Measurements from ENCODE around the gene TEDC1. TPM values are rescaled to one million over a fixed set of nuclear protein-coding genes. Genes with fewer than 3 reads are reported as not detected.

The TEDC1 gene
- total RNA-seq, 1 donor from 2014 or later: 13.6 TPM

DNA sequence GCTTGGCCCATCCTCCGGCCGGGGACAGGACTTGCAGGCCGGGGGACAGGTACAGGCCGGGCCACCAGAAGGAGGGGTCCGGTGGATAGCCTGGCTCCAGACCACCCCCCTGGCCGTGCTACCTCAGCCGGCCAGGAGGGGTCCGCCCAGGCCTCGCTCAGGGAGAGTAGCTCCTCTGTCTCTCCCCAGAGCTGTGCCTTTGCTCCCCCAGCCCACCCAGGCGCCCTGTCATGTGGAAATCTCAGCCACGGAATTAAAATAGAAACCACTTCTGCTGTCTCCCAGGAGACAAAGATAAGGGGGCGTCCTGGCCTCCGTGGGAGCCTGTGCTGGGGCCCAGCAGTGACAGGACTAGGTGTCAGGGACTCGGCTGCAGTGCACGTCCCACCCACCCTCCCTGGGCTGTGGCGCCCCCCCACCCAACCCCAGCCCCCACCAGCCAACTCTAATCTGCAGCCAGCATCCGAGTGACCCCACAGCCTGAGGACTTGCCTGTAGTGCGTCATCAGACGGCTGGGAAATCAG lies 19.7 kb upstream of the TEDC1 start:
- H3K4me3 Mint-ChIP-seq: no peak overlapping the region
- H3K4me1 Mint-ChIP-seq: peaks cover 9% of the 10 kb centered on the region

DNA sequence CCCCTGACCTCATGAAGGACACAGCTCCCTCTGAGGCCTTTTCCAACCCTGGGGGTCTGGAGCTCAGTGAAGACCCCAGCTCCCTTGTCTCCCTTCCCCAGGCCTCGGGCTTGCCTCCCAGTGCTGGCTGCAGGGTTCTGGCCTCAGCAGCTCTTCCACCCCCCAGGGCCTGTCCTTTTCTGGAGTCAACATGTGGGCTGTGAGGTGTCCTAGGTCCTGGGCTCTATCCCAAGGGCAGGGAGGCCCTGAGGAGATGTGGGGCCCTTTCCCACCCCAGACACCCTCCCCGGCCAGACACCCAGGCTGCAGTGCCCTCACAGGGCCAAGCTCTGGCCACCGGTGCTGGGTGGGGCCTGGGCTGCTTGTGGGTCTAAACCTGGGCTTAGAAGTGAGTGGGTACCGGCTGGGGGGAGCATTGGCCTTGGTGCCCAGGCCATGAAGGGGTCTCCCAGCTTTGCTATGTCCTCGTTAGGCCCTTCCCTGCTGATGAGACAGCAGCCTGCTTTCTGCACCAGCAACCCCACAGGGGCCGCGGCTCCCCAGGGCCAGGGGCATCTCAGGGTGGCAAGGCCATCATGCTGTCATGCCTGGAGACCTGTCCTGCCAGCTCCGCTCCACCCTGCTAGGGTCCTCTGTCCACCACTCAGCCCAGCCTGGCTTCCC lies 19.1 kb upstream of the TEDC1 start:
- peaks cover 13% of the 10 kb centered on the region for H3K4me1 Mint-ChIP-seq
- no peak for DNase-seq (ENCODE audit: low spot score in 2 of 2, unreplicated experiment in 2 of 2)
- H3K4me3 Mint-ChIP-seq: no peak overlapping the region
- no peak overlapping the region for H3K27ac Mint-ChIP-seq
- peaks cover 11% of the 10 kb centered on the region for H3K27me3 Mint-ChIP-seq (ENCODE audit: low read depth)
- TF ChIP-seq, protein P1, sequence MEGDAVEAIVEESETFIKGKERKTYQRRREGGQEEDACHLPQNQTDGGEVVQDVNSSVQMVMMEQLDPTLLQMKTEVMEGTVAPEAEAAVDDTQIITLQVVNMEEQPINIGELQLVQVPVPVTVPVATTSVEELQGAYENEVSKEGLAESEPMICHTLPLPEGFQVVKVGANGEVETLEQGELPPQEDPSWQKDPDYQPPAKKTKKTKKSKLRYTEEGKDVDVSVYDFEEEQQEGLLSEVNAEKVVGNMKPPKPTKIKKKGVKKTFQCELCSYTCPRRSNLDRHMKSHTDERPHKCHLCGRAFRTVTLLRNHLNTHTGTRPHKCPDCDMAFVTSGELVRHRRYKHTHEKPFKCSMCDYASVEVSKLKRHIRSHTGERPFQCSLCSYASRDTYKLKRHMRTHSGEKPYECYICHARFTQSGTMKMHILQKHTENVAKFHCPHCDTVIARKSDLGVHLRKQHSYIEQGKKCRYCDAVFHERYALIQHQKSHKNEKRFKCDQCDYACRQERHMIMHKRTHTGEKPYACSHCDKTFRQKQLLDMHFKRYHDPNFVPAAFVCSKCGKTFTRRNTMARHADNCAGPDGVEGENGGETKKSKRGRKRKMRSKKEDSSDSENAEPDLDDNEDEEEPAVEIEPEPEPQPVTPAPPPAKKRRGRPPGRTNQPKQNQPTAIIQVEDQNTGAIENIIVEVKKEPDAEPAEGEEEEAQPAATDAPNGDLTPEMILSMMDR (IDR thresholded peaks at IDR 0.05; ENCODE audit: unreplicated experiment): no peak
- no peaks in the 10 kb centered on the region for H3K9me3 Mint-ChIP-seq
- no peaks in the 10 kb centered on the region for H3K36me3 Mint-ChIP-seq

More for the DNA sequence above, 19.7 kb upstream of the TEDC1 start:
- no peak for DNase-seq (ENCODE audit: low spot score in 2 of 2, unreplicated experiment in 2 of 2)
- TF ChIP-seq, protein P1 (IDR thresholded peaks at IDR 0.05; ENCODE audit: unreplicated experiment): peak; percentile 34
- Mint-ChIP-seq H3K27me3 (ENCODE audit: low read depth) (peaks cover 7% of the 10 kb centered on the region), H3K27ac (no peak overlapping the region), H3K36me3 (no peaks in the 10 kb centered on the region), H3K9me3 (no peaks in the 10 kb centered on the region)

DNA sequence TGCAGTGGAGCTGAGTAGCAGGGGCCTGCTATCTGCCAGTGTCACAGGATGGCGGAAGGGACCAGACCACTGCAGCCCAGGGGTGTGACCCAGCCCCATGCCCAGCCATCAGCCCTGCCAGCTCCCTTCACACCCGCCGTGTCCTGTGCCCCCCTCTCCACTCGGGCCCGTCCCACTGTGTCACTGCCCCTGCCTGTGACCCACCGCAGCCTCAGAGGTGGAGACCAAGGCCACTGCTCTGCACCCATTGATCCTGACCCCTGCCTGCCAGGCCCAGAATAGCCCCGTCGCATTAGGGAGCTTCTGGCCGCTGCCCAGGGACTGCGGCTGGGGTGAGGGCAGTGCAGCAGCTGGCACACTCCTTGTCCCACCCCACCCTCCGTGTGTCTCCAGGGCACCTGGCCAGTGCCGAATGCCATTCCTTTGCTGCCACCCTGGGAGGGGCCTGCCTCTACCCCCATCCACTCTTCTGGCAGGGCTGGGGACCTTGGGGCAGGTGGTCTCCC lies 18.5 kb upstream of the TEDC1 start:
- H3K4me3 Mint-ChIP-seq: no peak overlapping the region

DNA sequence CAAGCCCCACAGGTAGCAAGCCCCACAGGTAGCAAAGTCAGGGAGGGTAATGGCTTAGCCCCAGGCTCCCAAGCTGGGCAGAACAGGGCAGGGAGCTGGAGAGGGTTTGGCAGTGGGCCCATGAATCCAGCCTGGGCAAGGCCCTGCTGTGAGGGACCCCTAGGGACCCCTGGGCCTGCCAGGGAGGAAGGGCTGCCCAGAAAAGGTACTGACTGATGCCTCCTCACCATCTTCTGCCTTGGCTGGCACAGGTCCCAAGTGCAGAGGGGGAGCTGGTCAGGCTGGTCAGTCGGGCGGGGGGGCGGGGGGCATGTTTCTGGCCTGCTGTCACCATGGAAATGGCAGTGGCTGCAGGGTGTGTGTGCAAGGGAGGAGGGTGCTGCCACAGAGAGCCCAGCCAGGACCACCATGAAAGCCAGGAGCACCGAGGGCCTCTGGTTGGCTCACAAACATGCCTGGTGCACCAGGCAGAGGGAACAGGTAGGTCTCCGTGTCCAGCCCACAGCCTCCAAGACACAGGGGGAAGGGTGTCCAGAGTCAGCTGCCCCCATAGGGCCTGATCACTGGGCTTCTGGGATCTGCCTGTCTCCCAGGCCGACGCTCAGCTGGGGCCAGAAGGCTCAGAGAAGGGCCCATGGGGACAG lies 17.9 kb upstream of the TEDC1 start:
- no peaks in the 10 kb centered on the region for H3K36me3 Mint-ChIP-seq
- peak overlapping the region; percentile 36 for H3K4me3 Mint-ChIP-seq
- peaks cover 19% of the 10 kb centered on the region for H3K27me3 Mint-ChIP-seq (ENCODE audit: low read depth)
- TF ChIP-seq, protein P1 (IDR thresholded peaks at IDR 0.05; ENCODE audit: unreplicated experiment): no peak
- H3K4me1 Mint-ChIP-seq: peaks cover 17% of the 10 kb centered on the region
- H3K9me3 Mint-ChIP-seq: no peaks in the 10 kb centered on the region
- H3K27ac Mint-ChIP-seq: no peak overlapping the region
- no peak for DNase-seq (ENCODE audit: low spot score in 2 of 2, unreplicated experiment in 2 of 2)

More for the DNA sequence above, 18.5 kb upstream of the TEDC1 start:
- peaks cover 17% of the 10 kb centered on the region for H3K27me3 Mint-ChIP-seq (ENCODE audit: low read depth)
- H3K36me3 Mint-ChIP-seq: no peaks in the 10 kb centered on the region
- H3K9me3 Mint-ChIP-seq: no peaks in the 10 kb centered on the region
- DNase-seq (ENCODE audit: low spot score in 2 of 2, unreplicated experiment in 2 of 2): no peak
- TF ChIP-seq, protein P1 (IDR thresholded peaks at IDR 0.05; ENCODE audit: unreplicated experiment): no peak
- H3K27ac Mint-ChIP-seq: no peak overlapping the region
- H3K4me1 Mint-ChIP-seq: peaks cover 17% of the 10 kb centered on the region

DNA sequence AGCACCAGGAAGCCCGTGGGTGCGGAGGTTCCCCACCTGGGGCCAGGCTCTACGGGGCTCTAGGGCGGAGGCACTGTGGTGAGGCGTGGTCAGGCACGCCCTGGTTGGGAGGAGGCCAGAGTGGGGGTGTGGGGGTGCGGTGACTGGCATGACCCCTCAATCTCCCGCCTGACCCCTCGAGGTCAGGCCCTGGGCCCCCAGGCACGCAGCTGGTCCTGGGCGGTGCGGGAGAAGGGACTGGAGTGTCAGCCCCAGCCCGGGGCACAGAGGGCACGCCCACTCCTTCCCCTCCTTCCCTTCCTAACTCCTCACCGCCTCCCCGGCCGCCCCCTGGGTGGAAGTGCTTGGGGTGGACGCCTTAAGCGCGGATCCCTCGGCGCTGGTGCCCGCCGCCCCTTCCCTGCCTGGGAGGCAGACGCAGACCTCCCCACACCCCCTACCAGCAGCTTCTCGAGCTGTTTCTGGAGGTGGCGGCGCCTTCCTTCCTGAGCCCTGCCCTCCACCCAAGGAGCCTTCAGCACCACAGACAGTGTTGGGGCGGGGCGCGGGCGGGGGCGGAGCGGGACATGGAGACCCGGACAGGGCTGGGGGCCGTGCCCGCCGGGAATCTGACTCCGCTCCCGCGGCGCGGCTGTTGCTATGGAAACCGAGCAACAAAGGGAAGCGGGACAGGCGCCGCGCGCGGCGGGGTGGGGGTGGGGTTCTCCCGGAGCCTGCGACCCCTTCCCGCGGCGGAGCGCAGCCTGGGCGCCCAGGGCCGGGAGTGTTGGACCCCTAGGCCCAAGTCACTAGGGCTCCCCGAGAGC lies 17.2 kb upstream of the TEDC1 start:
- no peaks in the 10 kb centered on the region for H3K36me3 Mint-ChIP-seq
- peaks cover 19% of the 10 kb centered on the region for H3K27me3 Mint-ChIP-seq (ENCODE audit: low read depth)
- peak overlapping the region; percentile 57 for H3K4me3 Mint-ChIP-seq
- DNase-seq (ENCODE audit: low spot score in 2 of 2, unreplicated experiment in 2 of 2): peak; percentile 92 to 95
- TF ChIP-seq, protein P1 (IDR thresholded peaks at IDR 0.05; ENCODE audit: unreplicated experiment): no peak
- no peak overlapping the region for H3K27ac Mint-ChIP-seq
- H3K4me1 Mint-ChIP-seq: peaks cover 17% of the 10 kb centered on the region
- no peaks in the 10 kb centered on the region for H3K9me3 Mint-ChIP-seq
